ENCODE data around the gene TSPAN6. TPM values are rescaled to one million over a fixed set of nuclear protein-coding genes. Genes with fewer than 3 reads are reported as not detected.

TSPAN6 gene
- total RNA-seq, 1 donor from 2014 or later = 71.4 TPM

- H3K27ac Mint-ChIP-seq (ENCODE audit: unreplicated experiment) = no peak overlapping the region
- peaks cover 3% of the 10 kb centered on the region for H3K36me3 Mint-ChIP-seq (ENCODE audit: low read depth)
- no peak for TF ChIP-seq CTCF (conservative IDR thresholded peaks at IDR 0.05)
- H3K27me3 Mint-ChIP-seq (ENCODE audit: low read depth) = no peaks in the 10 kb centered on the region
- no peak overlapping the region for H3K4me3 Mint-ChIP-seq
- peaks cover 21% of the 10 kb centered on the region for H3K4me1 Mint-ChIP-seq
- H3K9me3 Mint-ChIP-seq = peaks cover 10% of the 10 kb centered on the region
- DNase-seq (ENCODE audit: low read depth, low spot score) = no peak
Measured at GRCh38 chrX:100647739-100648138, 11.1 kb upstream of the TSPAN6 start.

- Mint-ChIP-seq H3K27me3 (ENCODE audit: low read depth) (no peaks in the 10 kb centered on the region), H3K4me3 (no peak overlapping the region), H3K36me3 (ENCODE audit: low read depth) (peaks cover 3% of the 10 kb centered on the region), H3K27ac (ENCODE audit: unreplicated experiment) (no peak overlapping the region), H3K9me3 (peaks cover 7% of the 10 kb centered on the region), H3K4me1 (peaks cover 21% of the 10 kb centered on the region)
- DNase-seq (ENCODE audit: low read depth, low spot score) = no peak
- no peak for TF ChIP-seq CTCF (conservative IDR thresholded peaks at IDR 0.05)
Measured at GRCh38 chrX:100647095-100647494, 10.5 kb upstream of the TSPAN6 start.

GRCh38 chrX:100645106-100645505, 8.5 kb upstream of the TSPAN6 start:
- H3K27me3 Mint-ChIP-seq (ENCODE audit: low read depth) = no peaks in the 10 kb centered on the region
- DNase-seq (ENCODE audit: low read depth, low spot score) = no peak
- H3K4me1 Mint-ChIP-seq = peaks cover 24% of the 10 kb centered on the region
- H3K36me3 Mint-ChIP-seq (ENCODE audit: low read depth) = no peaks in the 10 kb centered on the region
- TF ChIP-seq CTCF (conservative IDR thresholded peaks at IDR 0.05) = no peak
- peak overlapping the region; percentile 52 for H3K27ac Mint-ChIP-seq (ENCODE audit: unreplicated experiment)
- H3K4me3 Mint-ChIP-seq = no peak overlapping the region
- H3K9me3 Mint-ChIP-seq = peaks cover 4% of the 10 kb centered on the region

GRCh38 chrX:100643956-100644860, 7.6 kb upstream of the TSPAN6 start, which contains the start of gene SRPX2:
Gene SRPX2, plus strand, starts transcription at chrX:100644199. Its CDS starts 2,124 bp downstream, at chrX:100646323.
- no peaks in the 10 kb centered on the region for H3K36me3 Mint-ChIP-seq (ENCODE audit: low read depth)
- peak within 1 kb of the TSS; percentile 52 for H3K27ac Mint-ChIP-seq (ENCODE audit: unreplicated experiment)
- H3K4me3 Mint-ChIP-seq = no peak within 1 kb of the TSS
- no peaks in the 10 kb centered on the region for H3K27me3 Mint-ChIP-seq (ENCODE audit: low read depth)
- peaks cover 4% of the 10 kb centered on the region for H3K9me3 Mint-ChIP-seq
- no peak for DNase-seq (ENCODE audit: low read depth, low spot score)
- no peak for TF ChIP-seq CTCF (conservative IDR thresholded peaks at IDR 0.05)
- H3K4me1 Mint-ChIP-seq = peaks cover 24% of the 10 kb centered on the region

GRCh38 chrX:100643212-100643611, 6.6 kb upstream of the TSPAN6 start:
- H3K27me3 Mint-ChIP-seq (ENCODE audit: low read depth) = no peaks in the 10 kb centered on the region
- no peak overlapping the region for H3K4me3 Mint-ChIP-seq
- H3K9me3 Mint-ChIP-seq = peaks cover 4% of the 10 kb centered on the region
- no peak for DNase-seq (ENCODE audit: low read depth, low spot score)
- H3K27ac Mint-ChIP-seq (ENCODE audit: unreplicated experiment) = no peak overlapping the region
- no peaks in the 10 kb centered on the region for H3K36me3 Mint-ChIP-seq (ENCODE audit: low read depth)
- no peak for TF ChIP-seq CTCF (conservative IDR thresholded peaks at IDR 0.05)
- H3K4me1 Mint-ChIP-seq = peaks cover 19% of the 10 kb centered on the region
